Uterus (tissue), 2 donors: ENCODE data around the gene OTOA.

Source experiments
- POLR2A ChIP-seq, 2 donors: fragments of 450-650 bp; IDR thresholded peaks; one replicate each; pipeline ENCODE4 v1.6.1; 2016; ENCODE audit warnings: antibody characterized with exemption in 2 of 2, mild to moderate bottlenecking in 1 of 2, moderate library complexity in 1 of 2
- TF ChIP-seq, protein P1 (sequence below), 4 experiments: fragments of 200-600 bp in 2 of 4; fragments of 450-650 bp in 2 of 4; sonication (generic) in 2 of 4; IDR thresholded peaks; one replicate each; pipeline ENCODE4 v1.5.1; 2016 to 2019; ENCODE audit warnings: antibody characterized with exemption in 4 of 4, mild to moderate bottlenecking in 2 of 4, moderate library complexity in 1 of 4

DNA sequence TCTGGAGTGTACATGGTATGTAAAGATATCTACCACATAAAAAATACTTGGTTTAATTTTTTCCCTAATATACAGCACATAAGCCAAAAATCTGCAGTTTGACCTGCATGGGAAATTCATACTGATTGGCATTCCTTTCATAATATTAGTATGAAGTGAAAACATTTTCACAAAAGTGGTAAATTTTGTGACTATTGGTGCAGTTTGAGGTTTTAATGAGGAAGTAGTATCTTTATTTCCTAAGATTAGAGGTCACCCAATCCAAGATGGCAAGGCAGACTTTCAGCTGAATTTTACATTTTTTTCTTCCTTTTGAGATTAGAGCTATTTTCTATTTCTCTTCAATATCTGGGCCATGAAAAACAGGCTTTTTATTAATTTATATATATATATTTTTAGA lies 43.2 kb upstream of the OTOA start:
- TF ChIP-seq, protein P1, sequence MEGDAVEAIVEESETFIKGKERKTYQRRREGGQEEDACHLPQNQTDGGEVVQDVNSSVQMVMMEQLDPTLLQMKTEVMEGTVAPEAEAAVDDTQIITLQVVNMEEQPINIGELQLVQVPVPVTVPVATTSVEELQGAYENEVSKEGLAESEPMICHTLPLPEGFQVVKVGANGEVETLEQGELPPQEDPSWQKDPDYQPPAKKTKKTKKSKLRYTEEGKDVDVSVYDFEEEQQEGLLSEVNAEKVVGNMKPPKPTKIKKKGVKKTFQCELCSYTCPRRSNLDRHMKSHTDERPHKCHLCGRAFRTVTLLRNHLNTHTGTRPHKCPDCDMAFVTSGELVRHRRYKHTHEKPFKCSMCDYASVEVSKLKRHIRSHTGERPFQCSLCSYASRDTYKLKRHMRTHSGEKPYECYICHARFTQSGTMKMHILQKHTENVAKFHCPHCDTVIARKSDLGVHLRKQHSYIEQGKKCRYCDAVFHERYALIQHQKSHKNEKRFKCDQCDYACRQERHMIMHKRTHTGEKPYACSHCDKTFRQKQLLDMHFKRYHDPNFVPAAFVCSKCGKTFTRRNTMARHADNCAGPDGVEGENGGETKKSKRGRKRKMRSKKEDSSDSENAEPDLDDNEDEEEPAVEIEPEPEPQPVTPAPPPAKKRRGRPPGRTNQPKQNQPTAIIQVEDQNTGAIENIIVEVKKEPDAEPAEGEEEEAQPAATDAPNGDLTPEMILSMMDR (IDR thresholded peaks at IDR 0.05), result no peak
- no peak for TF ChIP-seq POLR2A (IDR thresholded peaks at IDR 0.05)
